Left lobe of liver (tissue), 1 donor: ENCODE measurements around the gene USP17L17. TPM values are rescaled to one million over a fixed set of nuclear protein-coding genes. Genes with fewer than 3 reads are reported as not detected.

Experiments used
- total RNA-seq: library from RNA; stranded (reverse); gene quantifications from one replicate; pipeline ENCODE4 v1.2.1, GENCODE V29; 2021
- donor health status: DM: no; HTN: yes; CAD: no.

USP17L17 gene
- total RNA-seq, 1 donor from 2014 or later: not detected

Other genes with a start within 250 kb of the USP17L17 start
- not detected for gene FAM90A26, start 73.5 kb upstream of the USP17L17 start, total RNA-seq
- not detected for gene USP17L10, start 33.2 kb upstream of the USP17L17 start, total RNA-seq
- not detected for gene USP17L11, start 28.5 kb upstream of the USP17L17 start, total RNA-seq
- not detected for gene USP17L12, start 23.7 kb upstream of the USP17L17 start, total RNA-seq
- gene USP17L13, start 19.0 kb upstream of the USP17L17 start, total RNA-seq: not detected
- not detected for gene USP17L15, start 9.5 kb upstream of the USP17L17 start, total RNA-seq
- not detected for gene USP17L18, start 4.8 kb downstream of the USP17L17 start, total RNA-seq
- not detected for gene USP17L19, start 9.5 kb downstream of the USP17L17 start, total RNA-seq
- gene USP17L20, start 14.2 kb downstream of the USP17L17 start, total RNA-seq: not detected
- not detected for gene USP17L21, start 19.0 kb downstream of the USP17L17 start, total RNA-seq
- not detected for gene USP17L22, start 23.7 kb downstream of the USP17L17 start, total RNA-seq
- not detected for gene USP17L24, start 81.3 kb downstream of the USP17L17 start, total RNA-seq
- gene USP17L25, start 86.0 kb downstream of the USP17L17 start, total RNA-seq: not detected
- not detected for gene USP17L26, start 90.8 kb downstream of the USP17L17 start, total RNA-seq
- not detected for gene USP17L5, start 95.5 kb downstream of the USP17L17 start, total RNA-seq
- gene USP17L27, start 100.3 kb downstream of the USP17L17 start, total RNA-seq: not detected
- gene USP17L28, start 105.0 kb downstream of the USP17L17 start, total RNA-seq: not detected
- gene USP17L29, start 109.8 kb downstream of the USP17L17 start, total RNA-seq: not detected
- not detected for gene USP17L30, start 119.2 kb downstream of the USP17L17 start, total RNA-seq
- gene DEFB131A, start 200.5 kb downstream of the USP17L17 start, total RNA-seq: not detected